ENCODE measurements around the gene NECTIN1.

DNA sequence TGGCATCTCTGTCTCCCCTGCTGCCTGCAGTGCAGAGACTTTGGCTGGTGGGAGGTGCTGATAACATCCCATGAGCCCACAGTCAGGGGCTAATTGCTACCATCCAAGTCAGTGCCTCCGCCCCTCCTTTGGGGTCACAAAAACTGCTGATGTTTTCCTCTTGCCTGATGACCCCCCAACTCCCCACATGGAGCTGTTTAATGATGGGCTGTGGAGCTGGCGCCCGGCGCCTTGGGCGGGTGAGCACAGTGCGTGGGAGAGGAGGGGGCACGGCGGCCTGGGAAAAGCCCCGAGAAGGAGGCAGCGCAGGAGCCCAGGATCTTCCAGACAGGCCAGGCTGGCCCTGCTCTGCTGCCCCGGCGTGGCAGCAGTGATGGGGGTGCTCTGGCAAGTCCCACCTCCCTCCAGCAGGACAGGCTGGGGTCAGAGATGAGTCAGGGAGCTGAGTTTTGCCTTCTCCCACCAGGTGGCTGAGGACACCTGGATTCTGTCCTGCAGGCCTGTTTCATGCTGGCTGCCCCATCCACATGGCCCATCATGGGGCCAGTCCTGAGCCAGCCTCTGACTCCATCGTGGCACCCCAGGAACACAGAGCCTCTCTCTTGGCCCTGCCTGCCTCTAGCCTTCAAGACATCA, 43.8 kb downstream of the NECTIN1 start:
- TF ChIP-seq EZH2phosphoT487 (IDR thresholded peaks at IDR 0.05; ENCODE audit: borderline replicate concordance, low read length) (no peak), EZH2 (IDR thresholded peaks at IDR 0.05; ENCODE audit: low read length, unreplicated experiment) (no peak)

Data from PC-3 (cell line).